Measurements from ENCODE around the gene CNOT3.

- TF ChIP-seq, protein P1, sequence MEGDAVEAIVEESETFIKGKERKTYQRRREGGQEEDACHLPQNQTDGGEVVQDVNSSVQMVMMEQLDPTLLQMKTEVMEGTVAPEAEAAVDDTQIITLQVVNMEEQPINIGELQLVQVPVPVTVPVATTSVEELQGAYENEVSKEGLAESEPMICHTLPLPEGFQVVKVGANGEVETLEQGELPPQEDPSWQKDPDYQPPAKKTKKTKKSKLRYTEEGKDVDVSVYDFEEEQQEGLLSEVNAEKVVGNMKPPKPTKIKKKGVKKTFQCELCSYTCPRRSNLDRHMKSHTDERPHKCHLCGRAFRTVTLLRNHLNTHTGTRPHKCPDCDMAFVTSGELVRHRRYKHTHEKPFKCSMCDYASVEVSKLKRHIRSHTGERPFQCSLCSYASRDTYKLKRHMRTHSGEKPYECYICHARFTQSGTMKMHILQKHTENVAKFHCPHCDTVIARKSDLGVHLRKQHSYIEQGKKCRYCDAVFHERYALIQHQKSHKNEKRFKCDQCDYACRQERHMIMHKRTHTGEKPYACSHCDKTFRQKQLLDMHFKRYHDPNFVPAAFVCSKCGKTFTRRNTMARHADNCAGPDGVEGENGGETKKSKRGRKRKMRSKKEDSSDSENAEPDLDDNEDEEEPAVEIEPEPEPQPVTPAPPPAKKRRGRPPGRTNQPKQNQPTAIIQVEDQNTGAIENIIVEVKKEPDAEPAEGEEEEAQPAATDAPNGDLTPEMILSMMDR (IDR thresholded peaks at IDR 0.05; ENCODE audit: poor library complexity) = peak; percentile 22
- TF ChIP-seq EZH2 (IDR thresholded peaks at IDR 0.05; ENCODE audit: borderline replicate concordance) = no peak
- no peak for TF ChIP-seq EZH2phosphoT487 (IDR thresholded peaks at IDR 0.05; ENCODE audit: low read depth, severe bottlenecking, unreplicated experiment)
Measured at GRCh38 chr19:54096617-54097106, 40.9 kb upstream of the CNOT3 start.
